Measurements from ENCODE around the gene CHID1. TPM values are rescaled to one million over a fixed set of nuclear protein-coding genes. Genes with fewer than 3 reads are reported as not detected.

The CHID1 gene
- total RNA-seq, 1 donor: 35.1 TPM

DNA sequence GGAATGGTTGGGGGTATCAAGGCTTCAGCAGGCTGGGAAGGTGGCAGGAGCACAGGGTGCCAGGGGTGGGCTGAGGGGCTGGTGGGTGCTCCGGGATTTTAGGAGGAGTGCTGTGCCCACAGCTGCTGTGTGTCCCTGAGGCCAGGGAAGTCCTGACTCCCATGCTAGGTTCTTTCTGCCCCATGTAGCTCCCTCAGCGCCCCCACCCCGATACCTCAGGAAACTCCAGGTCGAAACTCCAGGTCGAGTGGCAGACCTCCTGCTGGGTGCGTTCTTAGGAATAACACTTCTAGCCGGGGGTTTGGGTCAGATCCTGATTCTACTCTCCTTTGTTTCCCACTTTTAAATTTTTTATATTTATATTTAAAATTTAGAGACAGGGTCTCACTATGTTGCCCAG, 23.3 kb upstream of the CHID1 start:
- TF ChIP-seq, protein P1, sequence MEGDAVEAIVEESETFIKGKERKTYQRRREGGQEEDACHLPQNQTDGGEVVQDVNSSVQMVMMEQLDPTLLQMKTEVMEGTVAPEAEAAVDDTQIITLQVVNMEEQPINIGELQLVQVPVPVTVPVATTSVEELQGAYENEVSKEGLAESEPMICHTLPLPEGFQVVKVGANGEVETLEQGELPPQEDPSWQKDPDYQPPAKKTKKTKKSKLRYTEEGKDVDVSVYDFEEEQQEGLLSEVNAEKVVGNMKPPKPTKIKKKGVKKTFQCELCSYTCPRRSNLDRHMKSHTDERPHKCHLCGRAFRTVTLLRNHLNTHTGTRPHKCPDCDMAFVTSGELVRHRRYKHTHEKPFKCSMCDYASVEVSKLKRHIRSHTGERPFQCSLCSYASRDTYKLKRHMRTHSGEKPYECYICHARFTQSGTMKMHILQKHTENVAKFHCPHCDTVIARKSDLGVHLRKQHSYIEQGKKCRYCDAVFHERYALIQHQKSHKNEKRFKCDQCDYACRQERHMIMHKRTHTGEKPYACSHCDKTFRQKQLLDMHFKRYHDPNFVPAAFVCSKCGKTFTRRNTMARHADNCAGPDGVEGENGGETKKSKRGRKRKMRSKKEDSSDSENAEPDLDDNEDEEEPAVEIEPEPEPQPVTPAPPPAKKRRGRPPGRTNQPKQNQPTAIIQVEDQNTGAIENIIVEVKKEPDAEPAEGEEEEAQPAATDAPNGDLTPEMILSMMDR (IDR thresholded peaks at IDR 0.05; ENCODE audit: insufficient read depth, low read length): no peak

DNA sequence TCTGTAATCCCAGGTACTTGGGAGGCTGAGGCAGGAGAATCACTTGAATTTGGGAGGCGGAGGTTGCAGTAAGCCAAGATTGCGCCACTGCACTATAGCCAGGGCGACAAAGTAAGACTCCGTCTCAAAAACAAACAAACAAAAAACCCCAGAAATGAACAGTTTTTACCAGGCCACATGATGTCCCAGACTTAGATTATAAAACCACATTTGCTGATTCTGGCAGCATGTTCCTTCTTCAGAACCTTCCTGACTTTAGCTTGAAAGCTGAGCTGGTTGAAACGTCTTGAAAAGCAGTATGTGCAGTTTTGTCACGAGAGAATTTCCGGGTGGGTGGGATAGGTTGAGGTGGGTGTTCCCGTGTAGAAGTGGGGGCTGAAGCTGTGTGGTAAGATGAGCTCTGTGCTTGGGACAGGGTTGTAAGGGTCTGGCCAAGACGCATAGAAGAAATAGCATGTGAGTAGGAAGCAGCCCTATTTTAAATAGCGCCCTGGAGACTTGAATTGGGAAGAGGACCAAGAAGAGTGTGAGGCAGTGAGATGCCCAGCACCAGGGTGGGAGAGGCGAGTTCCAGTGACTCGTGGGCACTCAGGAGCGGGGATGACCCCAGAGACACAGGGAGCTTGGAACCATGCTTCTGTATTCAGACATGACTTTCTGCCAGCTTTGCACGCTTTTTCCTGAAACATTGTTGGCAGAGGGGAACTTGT, 22.7 kb upstream of the CHID1 start:
- TF ChIP-seq, protein P1 (IDR thresholded peaks at IDR 0.05; ENCODE audit: insufficient read depth, low read length): no peak
- peak; percentile 64 for DNase-seq (ENCODE audit: low read depth)
- no peak overlapping the region for H3K4me3 ChIP-seq (ENCODE audit: low read depth, low read length)

More for the DNA sequence above, 23.3 kb upstream of the CHID1 start:
- DNase-seq (ENCODE audit: low read depth): no peak
- no peak overlapping the region for H3K4me3 ChIP-seq (ENCODE audit: low read depth, low read length)

DNA sequence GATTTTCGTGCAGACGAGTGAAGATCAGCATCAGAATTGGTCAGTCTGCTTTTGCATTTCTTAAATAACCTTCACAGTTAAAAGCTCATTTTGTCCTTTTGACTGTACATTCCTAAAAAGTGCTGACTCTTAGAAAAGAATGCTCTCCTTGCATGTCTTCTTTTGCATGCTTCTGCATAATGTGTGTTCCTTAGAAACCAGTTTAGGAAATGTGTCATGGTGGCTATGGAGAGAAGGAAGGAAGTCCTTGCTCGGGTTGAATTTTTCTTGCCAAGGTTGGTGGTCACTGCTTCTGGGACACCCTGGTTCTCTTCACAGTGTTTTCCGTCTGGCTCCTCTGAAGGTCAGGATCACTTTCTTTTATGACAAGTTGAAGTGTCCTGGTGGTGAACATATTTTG, 21.8 kb upstream of the CHID1 start:
- TF ChIP-seq, protein P1 (IDR thresholded peaks at IDR 0.05; ENCODE audit: insufficient read depth, low read length): no peak
- DNase-seq (ENCODE audit: low read depth): no peak
- no peak overlapping the region for H3K4me3 ChIP-seq (ENCODE audit: low read depth, low read length)

DNA sequence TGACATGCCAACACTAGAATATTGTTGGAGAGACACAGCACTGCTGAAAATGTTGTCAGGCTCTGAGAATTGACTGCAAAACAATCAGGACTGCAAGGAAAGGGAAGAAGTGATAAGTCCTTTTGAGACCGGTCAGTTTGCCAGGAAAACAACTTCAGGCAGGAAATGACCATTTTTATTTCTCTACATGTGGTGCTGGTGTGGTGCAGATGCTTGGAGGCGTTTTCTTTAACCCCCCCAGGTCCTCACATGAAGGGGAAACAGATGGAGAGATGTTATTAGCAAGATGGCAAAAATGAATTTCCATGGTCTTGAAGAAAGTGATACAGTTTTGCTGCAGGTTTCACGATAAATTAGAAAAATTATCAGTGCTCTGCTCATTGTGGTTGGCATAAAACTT, 20.8 kb upstream of the CHID1 start:
- no peak overlapping the region for H3K4me3 ChIP-seq (ENCODE audit: low read depth, low read length)
- DNase-seq (ENCODE audit: low read depth): peak; percentile 59
- TF ChIP-seq, protein P1 (IDR thresholded peaks at IDR 0.05; ENCODE audit: insufficient read depth, low read length): no peak

DNA sequence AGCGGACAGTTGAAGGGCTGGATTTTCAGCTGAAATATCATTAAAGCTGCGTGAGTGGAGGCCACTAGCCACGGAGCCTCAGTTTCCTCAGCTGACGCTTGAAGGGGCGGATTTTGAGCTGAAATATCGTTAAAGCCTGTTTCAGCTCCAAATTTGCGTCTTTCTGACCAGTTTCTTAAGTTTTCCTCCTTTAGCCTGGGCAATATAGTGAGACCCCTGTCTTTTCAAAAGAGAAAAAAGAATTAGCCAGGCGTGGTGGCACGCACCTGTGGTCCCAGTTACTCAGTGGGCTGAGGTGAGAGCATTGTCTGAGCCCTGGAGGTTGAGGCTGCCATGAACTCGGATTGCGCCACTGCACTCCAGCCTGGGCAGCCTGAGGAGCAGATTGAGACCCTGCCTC, 18.8 kb upstream of the CHID1 start:
- H3K4me3 ChIP-seq (ENCODE audit: low read depth, low read length): no peak overlapping the region
- TF ChIP-seq, protein P1 (IDR thresholded peaks at IDR 0.05; ENCODE audit: insufficient read depth, low read length): no peak
- no peak for DNase-seq (ENCODE audit: low read depth)

DNA sequence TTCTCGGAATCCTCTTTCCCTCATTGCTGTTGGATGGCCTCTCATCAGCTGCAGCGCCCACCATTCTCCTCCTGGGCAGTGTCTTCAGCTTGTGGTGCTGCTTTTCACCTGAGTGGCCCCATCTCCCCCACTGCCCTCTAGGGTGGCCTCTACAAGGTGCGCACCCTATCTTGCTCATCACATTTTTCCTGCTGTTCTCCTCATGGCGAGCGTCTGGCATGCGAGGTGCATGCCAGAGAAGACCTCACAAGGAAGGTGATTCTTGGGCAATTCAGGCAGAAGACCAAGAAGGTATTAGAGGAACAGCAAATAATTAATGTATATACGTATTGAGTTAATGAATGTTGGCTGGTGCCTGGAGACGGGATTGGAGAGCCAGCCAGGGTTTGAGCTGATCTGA, 18.2 kb upstream of the CHID1 start:
- no peak overlapping the region for H3K4me3 ChIP-seq (ENCODE audit: low read depth, low read length)
- TF ChIP-seq, protein P1 (IDR thresholded peaks at IDR 0.05; ENCODE audit: insufficient read depth, low read length): no peak
- no peak for DNase-seq (ENCODE audit: low read depth)

DNA sequence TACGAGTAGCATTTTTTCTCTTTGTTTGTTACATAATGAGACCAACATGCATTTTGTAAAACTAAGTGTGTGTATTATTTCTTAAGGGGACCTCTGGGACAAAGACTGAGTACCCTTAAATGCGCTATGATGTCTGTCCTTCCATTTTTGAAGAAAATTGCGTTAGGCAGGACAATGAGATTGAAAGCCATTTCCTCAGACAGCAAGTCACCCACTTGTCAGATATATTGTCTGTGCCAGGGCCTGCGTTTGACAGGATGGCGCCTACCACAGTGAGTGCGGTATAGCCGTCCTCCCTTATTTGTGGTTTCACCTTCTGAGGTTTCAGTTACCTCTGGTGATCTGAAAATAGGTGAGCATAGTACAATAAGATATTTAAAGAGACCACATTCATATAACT, 17.3 kb upstream of the CHID1 start:
- no peak overlapping the region for H3K4me3 ChIP-seq (ENCODE audit: low read depth, low read length)
- TF ChIP-seq, protein P1 (IDR thresholded peaks at IDR 0.05; ENCODE audit: insufficient read depth, low read length): no peak
- no peak for DNase-seq (ENCODE audit: low read depth)
